HG02852 (cell line): ENCODE measurements around the gene MCM9.
A peak's percentile ranks its signal among the peaks of the same experiment; 100 is the strongest.

Experiments used
- ATAC-seq: cut with Tn5 transposase; IDR thresholded peaks from one replicate; pipeline ENCODE4 v1.9.1; 2021; ENCODE audit warnings: mild to moderate bottlenecking, moderate library complexity; ENCODE audit not compliant: unreplicated experiment

Gene MCM9

DNA sequence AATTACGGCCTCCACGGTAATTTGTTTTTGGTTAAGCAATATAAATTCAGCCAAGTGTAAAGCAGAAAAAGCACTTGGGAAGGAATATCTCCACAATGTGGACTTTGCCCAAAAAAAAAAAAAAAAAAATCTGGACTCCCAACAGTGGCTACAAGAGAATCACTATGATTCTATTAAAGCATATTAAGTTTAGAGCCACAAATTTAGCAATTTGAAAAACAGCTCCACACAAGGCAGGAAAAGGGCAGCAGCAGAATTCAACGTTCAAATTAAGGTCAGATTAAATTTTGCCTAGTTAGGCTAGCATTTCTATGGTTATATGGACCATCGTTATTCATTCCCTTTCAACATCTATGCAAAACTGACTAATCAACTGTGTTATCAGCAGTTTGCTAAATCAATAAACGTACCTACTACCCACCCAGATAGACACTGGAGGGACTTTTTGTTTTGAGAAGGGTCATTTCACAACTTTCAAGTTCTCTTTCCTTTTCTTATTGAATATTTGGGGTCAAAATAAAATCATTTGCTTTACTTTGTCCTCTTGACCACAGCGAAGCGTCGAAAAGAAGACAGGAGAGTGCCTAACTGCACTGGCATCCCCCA is 1.0 kb downstream of the MCM9 start:
- peak; percentile 0 for ATAC-seq

GRCh38 chr6:118932421-118932820 is 2.5 kb downstream of the MCM9 start:
- ATAC-seq, result no peak

GRCh38 chr6:118931436-118931835 is 3.5 kb downstream of the MCM9 start:
- no peak for ATAC-seq

- ATAC-seq, result no peak
These were observed 4.3 kb downstream of the MCM9 start for GRCh38 chr6:118930680-118931079.

- ATAC-seq, result no peak
These were observed 11.9 kb downstream of the MCM9 start for GRCh38 chr6:118923035-118923434.

DNA sequence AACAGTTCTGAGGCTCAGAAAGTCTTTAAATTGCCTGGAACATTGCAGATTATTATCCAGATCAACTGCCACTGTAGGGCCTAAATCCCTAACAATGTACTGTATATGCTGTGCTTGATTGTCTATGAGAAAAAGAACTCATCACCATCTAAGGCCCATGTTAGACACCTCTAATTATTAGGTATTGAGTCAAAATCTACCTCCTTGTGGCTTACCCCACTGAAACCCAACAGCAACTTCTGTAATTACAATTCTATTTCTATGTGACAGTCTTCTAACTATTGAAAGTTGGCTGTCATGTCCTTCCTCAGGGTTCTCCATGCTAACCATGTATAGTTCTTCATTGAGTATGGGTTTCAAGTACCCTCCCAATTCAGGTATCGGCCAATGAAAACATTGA is 13.9 kb downstream of the MCM9 start:
- ATAC-seq, result no peak

- ATAC-seq, result no peak
These were observed 16.6 kb downstream of the MCM9 start for GRCh38 chr6:118918329-118918725.

GRCh38 chr6:118917546-118918328 is 17.2 kb downstream of the MCM9 start:
- no peak for ATAC-seq

DNA sequence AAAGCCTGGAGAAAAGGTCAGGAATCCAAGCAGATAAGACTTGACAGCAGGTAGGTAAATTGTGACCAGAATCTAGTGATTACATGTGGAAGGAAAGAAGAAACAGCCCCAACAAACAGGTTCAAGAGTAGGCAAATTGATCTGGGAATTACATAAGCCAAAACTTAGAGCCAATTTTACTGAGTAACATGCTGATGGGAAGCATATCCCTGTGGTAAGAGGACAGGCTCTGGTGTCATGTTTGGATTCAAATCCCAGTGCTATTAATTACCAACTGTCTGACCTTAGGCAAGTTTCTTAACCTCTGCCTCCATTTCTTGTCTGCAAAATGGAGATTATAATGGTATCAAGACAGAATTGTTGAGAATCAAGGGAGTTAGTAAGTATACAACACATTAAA is 20.4 kb downstream of the MCM9 start:
- ATAC-seq, result no peak

DNA sequence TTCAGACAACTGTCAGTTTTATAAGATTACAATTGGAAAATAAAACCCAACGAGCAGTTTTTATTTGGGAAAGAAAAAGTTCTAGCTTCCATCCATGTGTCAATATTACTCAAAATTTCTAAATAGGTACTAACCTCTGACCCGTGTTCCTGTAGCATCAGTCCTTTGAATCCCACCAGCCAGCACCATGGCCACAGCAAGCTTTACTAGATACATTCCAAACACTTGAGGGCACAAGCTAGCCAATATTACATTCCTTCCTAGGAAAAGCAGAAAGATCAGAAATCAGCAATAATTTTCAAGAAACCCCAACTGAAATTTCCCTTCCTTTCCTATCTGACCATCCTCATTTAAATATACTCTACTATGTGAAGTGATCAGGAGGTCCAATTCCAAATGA is 21.8 kb downstream of the MCM9 start:
- no peak for ATAC-seq

GRCh38 chr6:118912646-118913045 is 22.3 kb downstream of the MCM9 start:
- ATAC-seq, result no peak

DNA sequence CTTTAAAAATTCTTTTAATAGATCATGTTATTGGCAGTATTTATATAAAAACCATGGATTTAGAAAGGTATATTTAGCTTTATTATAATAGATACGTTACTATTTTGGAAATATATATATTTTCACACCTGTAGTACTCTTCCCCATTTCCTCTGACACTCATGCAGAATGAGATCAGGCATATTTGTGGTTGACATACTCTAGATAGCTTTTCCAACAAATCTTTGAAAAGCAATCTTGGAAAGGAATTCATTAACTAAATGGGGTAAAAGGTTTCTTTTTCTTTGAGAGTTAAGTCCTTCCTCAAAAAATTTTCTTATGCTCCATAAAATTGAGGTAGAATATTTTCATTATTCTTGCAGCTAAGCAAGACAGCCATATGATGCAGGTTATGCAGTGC is 26.5 kb downstream of the MCM9 start:
- no peak for ATAC-seq

DNA sequence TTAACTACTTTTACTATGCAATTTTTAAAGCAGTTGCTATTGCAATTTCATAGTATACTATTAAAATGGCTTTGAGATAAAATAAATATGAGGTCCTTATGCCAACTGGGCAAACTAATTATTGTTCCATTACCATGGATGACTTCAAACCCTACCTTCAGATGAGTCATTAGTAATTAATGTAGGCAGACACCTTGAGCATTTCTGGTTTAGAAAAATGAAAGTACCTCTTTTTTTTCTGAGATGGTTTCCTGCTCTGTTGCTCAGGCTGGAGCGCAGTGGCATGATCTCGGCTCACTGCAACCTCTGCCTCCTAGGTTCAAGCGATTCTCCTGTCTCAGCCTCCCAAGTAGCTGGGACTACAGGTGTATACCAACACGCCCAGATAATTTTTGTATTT is 29.1 kb downstream of the MCM9 start:
- ATAC-seq, result no peak

- no peak for ATAC-seq
These were observed 29.9 kb downstream of the MCM9 start for GRCh38 chr6:118905084-118905483.

- ATAC-seq, result no peak
These were observed 31.3 kb downstream of the MCM9 start for GRCh38 chr6:118903691-118904090.

DNA sequence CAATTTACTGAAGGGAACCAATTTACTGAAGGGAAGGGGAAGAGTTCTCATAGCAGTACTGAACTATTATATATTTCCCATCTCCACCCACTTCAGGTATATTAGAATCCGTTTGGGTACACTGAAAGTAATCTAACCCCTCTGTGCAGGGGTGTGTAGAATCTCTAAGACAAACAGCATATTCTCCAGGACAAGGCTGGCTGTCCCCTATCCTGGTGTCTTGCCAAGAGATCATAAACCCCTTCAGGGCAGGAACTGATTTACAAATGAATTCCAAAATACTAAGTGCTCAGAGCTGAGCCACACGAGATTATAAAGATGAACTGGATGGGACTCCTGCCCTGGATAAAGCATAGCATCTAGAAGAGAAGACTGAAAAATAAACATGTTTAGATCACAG is 31.8 kb downstream of the MCM9 start:
- no peak for ATAC-seq

DNA sequence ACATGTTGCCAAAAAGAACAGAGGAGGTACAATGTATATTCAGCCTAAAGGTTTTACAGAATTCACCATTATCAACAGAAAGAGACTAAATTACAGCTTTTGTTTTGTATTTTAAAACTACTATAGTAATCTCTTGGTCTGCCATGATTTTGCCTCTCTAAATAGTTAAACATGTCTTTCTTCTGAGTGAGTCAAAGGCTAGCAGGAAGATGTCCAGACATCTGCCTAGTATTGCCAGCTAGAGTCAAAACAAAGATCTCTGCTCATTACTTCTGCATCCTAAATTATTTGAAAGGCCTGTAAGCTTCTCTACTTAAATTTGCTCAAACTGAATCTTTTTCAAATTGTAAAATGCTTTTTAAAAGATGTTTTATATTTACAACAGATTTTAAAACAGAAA is 32.2 kb downstream of the MCM9 start:
- ATAC-seq, result no peak

DNA sequence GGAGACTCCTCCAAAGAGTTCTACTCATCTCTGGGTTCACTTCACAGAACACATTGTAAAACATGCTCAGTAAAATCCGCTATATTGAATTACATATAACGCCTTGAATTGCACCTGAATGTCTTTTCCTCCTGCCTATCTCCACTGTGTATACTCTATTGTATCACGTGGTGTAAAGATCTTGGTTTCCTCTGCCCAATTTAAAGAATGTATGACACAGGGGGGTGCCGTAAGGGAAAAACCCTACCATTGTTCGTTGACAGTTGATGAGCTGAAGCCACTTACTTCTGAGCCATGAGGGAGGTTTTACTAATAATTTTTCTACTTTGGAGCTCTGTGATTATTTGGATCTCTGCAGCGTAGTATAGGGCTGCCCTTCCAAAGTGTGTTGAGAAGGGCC is 35.0 kb downstream of the MCM9 start:
- no peak for ATAC-seq

DNA sequence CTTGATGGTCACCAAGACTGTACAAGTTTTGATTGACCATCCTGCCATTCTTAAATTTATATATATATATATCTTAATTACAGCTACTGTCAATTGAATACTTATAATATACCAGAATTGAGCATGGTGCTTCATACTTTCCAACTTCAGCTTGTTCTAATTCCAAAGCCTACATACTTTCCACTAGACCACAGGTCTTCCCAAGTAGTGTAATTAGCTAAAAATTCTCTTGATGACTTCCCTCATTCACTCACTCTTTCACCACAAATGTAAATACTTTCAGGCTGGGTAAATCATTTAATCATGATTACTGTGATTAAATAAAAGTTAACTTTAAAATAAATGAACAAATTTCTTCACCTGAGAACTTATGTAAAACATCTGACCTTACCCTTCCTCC is 37.6 kb downstream of the MCM9 start:
- ATAC-seq, result no peak

- peak; percentile 18 for ATAC-seq
These were observed 38.4 kb downstream of the MCM9 start for GRCh38 chr6:118896339-118897136.

DNA sequence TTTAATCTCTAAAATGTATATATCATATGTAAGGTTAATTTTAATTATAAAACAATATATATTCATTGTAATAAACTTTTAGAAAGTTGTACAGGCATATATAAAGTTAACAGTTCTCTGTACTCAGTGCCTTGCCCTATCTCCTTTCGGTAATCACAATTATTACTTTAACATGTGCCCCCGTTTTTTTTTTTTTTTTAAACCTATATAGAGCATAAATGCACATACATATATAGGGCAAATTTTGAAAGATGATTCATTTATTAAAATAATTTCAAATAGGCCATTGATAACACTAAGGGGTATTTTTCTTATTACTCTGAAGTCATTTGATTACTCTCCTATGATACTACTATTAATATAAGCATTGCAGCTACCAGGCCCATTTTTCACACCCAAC is 39.1 kb downstream of the MCM9 start:
- ATAC-seq, result no peak

DNA sequence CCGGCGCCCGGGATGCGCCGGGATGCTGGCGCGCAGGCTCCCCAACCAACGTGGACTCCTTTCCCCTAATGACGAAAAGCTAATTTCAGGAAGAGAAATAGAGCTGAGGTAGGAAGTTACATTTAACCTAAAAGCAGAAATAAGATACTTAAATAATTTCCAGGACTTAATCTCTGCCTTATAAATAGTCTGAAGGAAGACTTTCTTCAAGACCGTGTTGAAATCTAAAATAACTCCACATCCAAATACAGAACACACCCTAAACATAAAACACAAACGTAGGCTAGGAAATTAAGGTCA is 39.7 kb downstream of the MCM9 start:
- no peak for ATAC-seq
